ENCODE results near the gene DEXI. TPM values are rescaled to one million over a fixed set of nuclear protein-coding genes. Genes with fewer than 3 reads are reported as not detected.

Gene DEXI
- 10 to 100 TPM; 66.5 to 89.2 (median 74.6) TPM for total RNA-seq

- WGBS, 2 donors, result 8 to 9% methylated on average over 22 to 28 of the region's 55 CpGs
- no peaks in the 10 kb centered on the region for H3K27me3 ChIP-seq
- intact Hi-C loops (cut with DNase I), result no loop called here
Measured at GRCh38 chr16:10942352-10943063, at the start of gene DEXI. TSS of gene DEXI (minus strand) at chr16:10942468. CDS start at chr16:10942005, 463 bp downstream.

GRCh38 chr16:10990378-10990777 lies 48.1 kb upstream of the DEXI start:
- Histone ChIP-seq H3K4me3 (replicated peaks in 1 of 3) (no peak overlapping the region), H3K36me3 (peaks cover 6 to 9% of the 10 kb centered on the region in 2 donors), H3K4me1 (peaks cover 0 to 6% of the 10 kb centered on the region in 2 donors), H3K9me3 (no peaks in the 10 kb centered on the region), H3K27me3 (no peaks in the 10 kb centered on the region), H3K27ac (no peak overlapping the region)
- DNase-seq, result no peak
- 86 to 89% methylated on average over 5 of the region's 5 CpGs for WGBS, 2 donors
- intact Hi-C loops (cut with DNase I), result no loop called here
- TF ChIP-seq CTCF (IDR thresholded peaks at IDR 0.05) (no peak), POLR2A (IDR thresholded peaks at IDR 0.05) (no peak)

More at GRCh38 chr16:10942352-10943063, at the start of gene DEXI:
- no peaks in the 10 kb centered on the region for H3K9me3 ChIP-seq
- peaks cover 72 to 77% of the 10 kb centered on the region in 2 donors for H3K4me1 ChIP-seq
- H3K4me3 ChIP-seq (replicated peaks in 1 of 3), result peak within 1 kb of the TSS; percentile 46 to 85 (median 56)
- DNase-seq, result peak; percentile 96
- peak within 1 kb of the TSS; percentile 67 to 88 (median 88) for H3K27ac ChIP-seq
- H3K36me3 ChIP-seq, result no peaks in the 10 kb centered on the region
- TF ChIP-seq CTCF (IDR thresholded peaks at IDR 0.05), result peak in 1 of 6 experiments; percentile 11
- TF ChIP-seq POLR2A (IDR thresholded peaks at IDR 0.05), result peak in 1 of 2 donors; percentile 79

- intact Hi-C loops (cut with DNase I), result no loop called here
- 78 to 87% methylated on average over 5 to 6 of the region's 6 CpGs for WGBS, 2 donors
Measured at GRCh38 chr16:10989559-10989958, 47.3 kb upstream of the DEXI start.

GRCh38 chr16:10988879-10989278 lies 46.6 kb upstream of the DEXI start:
- Histone ChIP-seq H3K36me3 (peaks cover 0 to under 1% of the 10 kb centered on the region in 2 donors), H3K4me1 (peaks cover 0 to 6% of the 10 kb centered on the region in 2 donors), H3K4me3 (replicated peaks in 1 of 3) (no peak overlapping the region), H3K27me3 (no peaks in the 10 kb centered on the region), H3K27ac (no peak overlapping the region), H3K9me3 (no peaks in the 10 kb centered on the region)
- WGBS, 2 donors, result 96 to 98% methylated on average over 6 of the region's 6 CpGs
- no peak for DNase-seq
- TF ChIP-seq POLR2A (IDR thresholded peaks at IDR 0.05) (no peak), CTCF (IDR thresholded peaks at IDR 0.05) (no peak)
- intact Hi-C loops (cut with DNase I), result no loop called here

More at GRCh38 chr16:10989559-10989958, 47.3 kb upstream of the DEXI start:
- TF ChIP-seq CTCF (IDR thresholded peaks at IDR 0.05) (no peak), POLR2A (IDR thresholded peaks at IDR 0.05) (no peak)
- Histone ChIP-seq H3K4me3 (replicated peaks in 1 of 3) (no peak overlapping the region), H3K9me3 (no peaks in the 10 kb centered on the region), H3K27me3 (no peaks in the 10 kb centered on the region), H3K27ac (no peak overlapping the region), H3K4me1 (peaks cover 0 to 6% of the 10 kb centered on the region in 2 donors), H3K36me3 (peaks cover 6% of the 10 kb centered on the region in 2 donors)
- DNase-seq, result no peak

- peaks cover 0 to 6% of the 10 kb centered on the region in 2 donors for H3K4me1 ChIP-seq
Measured at GRCh38 chr16:10988164-10988803, 46.0 kb upstream of the DEXI start.

More at GRCh38 chr16:10988164-10988803, 46.0 kb upstream of the DEXI start:
- no peak overlapping the region for H3K4me3 ChIP-seq (replicated peaks in 1 of 3)
- 42 to 46% methylated on average over 7 of the region's 7 CpGs for WGBS, 2 donors
- H3K36me3 ChIP-seq, result peaks cover 0 to 2% of the 10 kb centered on the region in 2 donors
- H3K9me3 ChIP-seq, result no peaks in the 10 kb centered on the region
- H3K27ac ChIP-seq, result no peak overlapping the region
- TF ChIP-seq POLR2A (IDR thresholded peaks at IDR 0.05) (no peak), CTCF (IDR thresholded peaks at IDR 0.05) (peak in 5 of 6 experiments; percentile 33 to 53 (median 48))
- intact Hi-C loops (cut with DNase I), result no loop called here
- no peaks in the 10 kb centered on the region for H3K27me3 ChIP-seq
- DNase-seq, result peak; percentile 66 to 72

Measured in thyroid gland (tissue), 4 donors.